Neural cell (in vitro differentiated cells): Measurements from ENCODE around the gene CREM.

Experiments used
- CTCF ChIP-seq: fragments of 450-650 bp; IDR thresholded peaks from 2 replicates; pipeline ENCODE4 v1.5.1; 2014; ENCODE audit warnings: antibody characterized with exemption, mild to moderate bottlenecking, moderate library complexity; ENCODE audit not compliant: poor library complexity, severe bottlenecking
- EP300 ChIP-seq: fragments of 450-650 bp; conservative IDR thresholded peaks from 2 replicates; pipeline ENCODE4 v1.6.1; 2014; ENCODE audit warnings: antibody characterized with exemption, mild to moderate bottlenecking, moderate library complexity; ENCODE audit not compliant: poor library complexity, severe bottlenecking
- EZH2 ChIP-seq: fragments of 200-600, 300-800 bp; shearing (Covaris generic), sonication (generic); IDR thresholded peaks from 2 replicates; pipeline ENCODE4 v1.6.1; 2014; ENCODE audit warnings: antibody characterized with exemption, low read length, borderline replicate concordance, mild to moderate bottlenecking; ENCODE audit not compliant: insufficient read depth, poor library complexity, severe bottlenecking
- MXI1 ChIP-seq: fragments of 450-650 bp; conservative IDR thresholded peaks from 2 replicates; pipeline ENCODE4 v1.6.1; 2014; ENCODE audit warnings: antibody characterized with exemption, mild to moderate bottlenecking; ENCODE audit not compliant: poor library complexity, severe bottlenecking
- RAD21 ChIP-seq: fragments of 450-650 bp; conservative IDR thresholded peaks from 2 replicates; pipeline ENCODE4 v1.6.1; 2014; ENCODE audit warnings: antibody characterized with exemption, mild to moderate bottlenecking, moderate library complexity
- SMC3 ChIP-seq: fragments of 450-650 bp; conservative IDR thresholded peaks from 2 replicates; pipeline ENCODE4 v1.6.1; 2014; ENCODE audit warnings: antibody characterized with exemption, mild to moderate bottlenecking, moderate library complexity; ENCODE audit not compliant: poor library complexity
- TF ChIP-seq, protein P1 (sequence below): IDR thresholded peaks from 2 replicates; pipeline ENCODE4 v1.6.1; 2012; ENCODE audit warnings: borderline replicate concordance

GRCh38 chr10:35119378-35119777 is 7.3 kb upstream of the CREM start:
- TF ChIP-seq CTCF (no peak), EZH2 (no peak), MXI1 (no peak), EP300 (no peak), RAD21 (no peak), SMC3 (no peak)
- TF ChIP-seq, protein P1, sequence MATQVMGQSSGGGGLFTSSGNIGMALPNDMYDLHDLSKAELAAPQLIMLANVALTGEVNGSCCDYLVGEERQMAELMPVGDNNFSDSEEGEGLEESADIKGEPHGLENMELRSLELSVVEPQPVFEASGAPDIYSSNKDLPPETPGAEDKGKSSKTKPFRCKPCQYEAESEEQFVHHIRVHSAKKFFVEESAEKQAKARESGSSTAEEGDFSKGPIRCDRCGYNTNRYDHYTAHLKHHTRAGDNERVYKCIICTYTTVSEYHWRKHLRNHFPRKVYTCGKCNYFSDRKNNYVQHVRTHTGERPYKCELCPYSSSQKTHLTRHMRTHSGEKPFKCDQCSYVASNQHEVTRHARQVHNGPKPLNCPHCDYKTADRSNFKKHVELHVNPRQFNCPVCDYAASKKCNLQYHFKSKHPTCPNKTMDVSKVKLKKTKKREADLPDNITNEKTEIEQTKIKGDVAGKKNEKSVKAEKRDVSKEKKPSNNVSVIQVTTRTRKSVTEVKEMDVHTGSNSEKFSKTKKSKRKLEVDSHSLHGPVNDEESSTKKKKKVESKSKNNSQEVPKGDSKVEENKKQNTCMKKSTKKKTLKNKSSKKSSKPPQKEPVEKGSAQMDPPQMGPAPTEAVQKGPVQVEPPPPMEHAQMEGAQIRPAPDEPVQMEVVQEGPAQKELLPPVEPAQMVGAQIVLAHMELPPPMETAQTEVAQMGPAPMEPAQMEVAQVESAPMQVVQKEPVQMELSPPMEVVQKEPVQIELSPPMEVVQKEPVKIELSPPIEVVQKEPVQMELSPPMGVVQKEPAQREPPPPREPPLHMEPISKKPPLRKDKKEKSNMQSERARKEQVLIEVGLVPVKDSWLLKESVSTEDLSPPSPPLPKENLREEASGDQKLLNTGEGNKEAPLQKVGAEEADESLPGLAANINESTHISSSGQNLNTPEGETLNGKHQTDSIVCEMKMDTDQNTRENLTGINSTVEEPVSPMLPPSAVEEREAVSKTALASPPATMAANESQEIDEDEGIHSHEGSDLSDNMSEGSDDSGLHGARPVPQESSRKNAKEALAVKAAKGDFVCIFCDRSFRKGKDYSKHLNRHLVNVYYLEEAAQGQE, result no peak
